Measurements from ENCODE around the gene SEMA5A.

Gene SEMA5A

DNA sequence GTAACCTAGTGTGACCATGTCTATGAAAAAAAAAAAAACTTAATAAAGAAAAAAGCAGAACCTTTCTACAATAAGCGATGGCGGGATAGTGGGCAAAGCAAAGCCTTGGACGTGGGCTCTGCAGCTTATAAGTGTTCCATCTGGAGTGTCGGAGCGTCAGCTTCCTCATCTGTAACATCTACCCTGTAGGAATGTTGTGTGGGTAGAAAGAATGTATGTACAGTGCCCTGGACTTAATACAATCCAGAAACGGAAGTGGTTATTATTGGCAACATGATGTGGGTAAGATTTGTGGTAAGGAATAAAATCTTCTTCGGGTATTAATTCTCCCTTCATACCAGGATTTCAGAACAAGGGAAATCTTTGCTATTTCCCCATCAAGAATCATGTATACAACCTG lies 66.5 kb downstream of the SEMA5A start:
- no peak for DNase-seq (ENCODE audit: low read depth in 2 of 3, low spot score in 1 of 3)

- no peak for DNase-seq (ENCODE audit: low read depth in 2 of 3, low spot score in 1 of 3)
These were observed 68.3 kb downstream of the SEMA5A start for GRCh38 chr5:9477537-9477936.

DNA sequence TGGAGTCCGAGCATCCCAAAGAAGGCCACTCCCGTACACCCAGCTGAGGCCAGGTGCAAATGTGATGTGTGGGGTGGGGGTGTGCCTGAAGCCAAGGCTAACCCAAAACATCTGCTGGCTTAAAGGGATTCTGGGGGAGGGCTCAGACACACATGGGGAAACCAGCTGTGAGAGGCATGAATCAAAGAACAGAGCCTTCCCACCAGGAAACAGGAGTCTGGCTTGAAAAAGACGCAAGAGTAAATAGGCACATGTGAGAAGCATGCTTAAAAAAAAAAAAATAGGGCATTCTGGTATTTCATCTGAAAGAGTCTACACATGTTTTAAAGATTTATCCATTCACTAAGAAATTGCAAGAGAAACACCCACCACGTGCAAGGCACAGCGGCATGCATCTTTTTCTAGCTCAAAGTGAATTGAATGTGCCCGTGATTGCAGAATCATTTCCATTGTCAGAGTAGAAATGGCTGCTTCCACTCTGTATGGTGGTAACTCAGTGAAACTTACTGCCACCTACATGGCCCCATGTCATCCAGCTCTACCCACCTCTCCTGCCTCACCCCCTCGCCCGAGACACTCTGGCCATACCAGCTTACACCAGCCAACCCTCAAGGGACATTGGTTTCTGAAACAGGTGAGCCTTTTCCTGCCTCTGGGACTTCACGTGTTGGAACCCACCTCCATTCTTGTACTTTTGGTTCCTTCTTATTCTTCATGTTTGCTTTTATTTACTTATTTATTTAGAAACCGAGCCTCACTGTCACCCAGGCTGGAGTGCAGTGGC lies 71.5 kb downstream of the SEMA5A start:
- DNase-seq (ENCODE audit: low read depth in 2 of 3, low spot score in 1 of 3) = no peak

DNA sequence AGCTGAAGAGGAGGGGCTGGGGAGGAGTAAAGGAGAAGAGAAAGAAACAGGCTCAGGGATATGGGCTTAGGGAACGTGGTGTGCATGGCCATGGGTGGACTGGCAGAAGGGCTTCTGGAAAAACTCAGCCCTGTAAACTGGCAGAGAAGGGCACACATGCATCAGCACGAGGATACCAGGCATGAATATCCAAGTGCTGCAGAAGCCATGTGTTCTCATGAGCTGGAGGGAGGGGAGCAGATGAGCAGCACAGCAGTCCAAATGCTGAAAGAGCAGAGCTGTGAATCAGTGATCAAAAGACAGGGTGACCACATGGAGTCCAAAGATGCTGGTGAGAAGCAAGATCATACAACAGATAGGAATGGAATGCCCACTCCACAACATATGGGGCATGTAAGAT lies 72.3 kb downstream of the SEMA5A start:
- DNase-seq (ENCODE audit: low read depth in 2 of 3, low spot score in 1 of 3) = no peak

DNA sequence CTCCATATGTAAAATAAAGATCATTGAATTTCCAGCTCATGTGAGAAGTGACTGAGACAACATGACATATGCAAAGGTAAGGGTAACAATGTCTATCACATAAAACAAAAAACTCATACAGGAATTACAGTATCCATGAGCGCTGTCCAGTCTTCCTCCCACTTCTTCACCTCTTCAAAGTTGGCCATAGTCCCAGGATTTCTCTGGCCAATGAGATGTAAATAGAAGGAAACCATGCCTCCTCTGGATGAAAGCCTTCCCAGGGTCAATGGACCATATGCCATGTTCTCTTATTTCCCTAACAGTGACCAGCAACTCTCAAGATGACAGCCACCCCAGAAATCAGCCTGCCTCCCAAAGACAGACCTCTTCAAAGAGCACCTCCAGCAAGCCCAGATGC lies 75.5 kb downstream of the SEMA5A start:
- DNase-seq (ENCODE audit: low read depth in 2 of 3, low spot score in 1 of 3) = no peak

DNA sequence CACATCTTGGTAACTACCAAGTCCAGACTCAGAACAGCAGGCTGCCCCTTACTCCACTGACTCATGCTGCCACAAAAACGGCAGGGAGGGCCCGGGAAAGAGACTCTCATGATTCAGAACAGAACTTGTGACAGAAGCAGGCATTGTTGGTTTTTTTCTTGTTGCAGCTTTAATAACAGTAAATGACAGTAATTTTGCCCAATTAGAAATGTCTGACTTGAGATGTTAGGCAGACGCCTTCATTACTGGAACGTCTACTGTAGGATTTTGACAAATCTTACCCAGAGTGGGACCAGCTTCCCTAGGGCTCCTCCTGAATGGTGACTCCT lies 77.9 kb downstream of the SEMA5A start:
- no peak for DNase-seq (ENCODE audit: low read depth in 2 of 3, low spot score in 1 of 3)

DNA sequence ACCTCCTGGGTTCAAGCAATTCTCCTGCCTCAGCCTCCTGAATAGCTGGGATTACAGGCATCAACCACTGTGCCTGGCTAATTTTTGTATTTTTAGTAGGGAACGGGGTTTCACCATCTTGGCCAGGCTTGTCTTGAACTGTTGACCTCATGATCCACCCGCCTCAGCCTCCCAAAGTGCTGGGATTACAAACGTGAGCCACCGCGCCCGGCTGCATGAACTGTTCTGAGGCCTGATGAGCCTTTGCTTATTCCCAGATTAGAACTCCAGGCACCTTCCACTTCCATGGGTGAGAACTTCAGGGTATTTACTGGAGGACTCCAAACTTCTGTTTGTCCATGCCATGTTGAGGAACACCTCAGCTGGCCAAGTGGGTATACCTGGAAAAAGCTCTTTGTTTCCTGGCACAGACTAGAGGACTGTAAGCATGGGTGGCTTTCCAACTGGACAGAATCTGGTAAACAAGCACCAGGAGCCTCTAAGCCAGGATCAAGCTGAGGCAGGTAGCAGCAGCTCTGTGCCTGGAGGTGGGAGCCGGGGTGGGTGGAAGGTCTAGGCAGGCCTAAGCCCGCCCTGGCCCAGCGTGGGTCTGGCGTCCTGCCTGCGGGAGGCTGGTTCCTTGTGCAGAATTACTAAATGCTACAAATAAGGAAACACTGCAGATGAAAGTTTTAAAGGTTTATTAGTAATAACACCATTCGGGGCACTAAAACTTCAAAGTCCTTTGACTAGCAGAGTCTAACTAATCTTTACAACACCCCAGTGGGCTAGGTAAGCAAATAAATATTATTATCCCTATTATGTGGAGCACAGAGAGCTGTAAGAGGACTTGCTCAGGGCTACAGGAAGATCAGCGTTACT lies 78.4 kb downstream of the SEMA5A start:
- no peak for DNase-seq (ENCODE audit: low read depth in 2 of 3, low spot score in 1 of 3)

DNA sequence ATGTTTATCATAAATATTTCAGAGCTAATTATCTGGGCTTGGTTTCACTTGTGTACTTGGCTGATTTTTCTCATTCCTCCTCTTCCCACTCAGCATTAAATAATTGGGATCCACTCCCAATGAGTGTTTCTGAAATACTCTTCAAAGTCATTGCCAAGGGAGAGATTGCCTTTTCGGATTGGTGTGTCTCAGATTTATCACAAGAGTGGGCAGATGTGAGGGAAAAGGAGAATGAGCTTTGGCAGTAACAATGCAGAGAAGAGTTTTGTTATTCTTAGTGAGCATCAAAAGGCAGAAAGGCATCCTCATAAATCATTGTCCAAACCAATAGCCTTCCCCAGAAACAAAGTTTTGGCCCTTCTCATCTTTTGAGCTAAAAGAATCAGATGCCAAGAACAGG lies 79.2 kb downstream of the SEMA5A start:
- no peak for DNase-seq (ENCODE audit: low read depth in 2 of 3, low spot score in 1 of 3)

DNA sequence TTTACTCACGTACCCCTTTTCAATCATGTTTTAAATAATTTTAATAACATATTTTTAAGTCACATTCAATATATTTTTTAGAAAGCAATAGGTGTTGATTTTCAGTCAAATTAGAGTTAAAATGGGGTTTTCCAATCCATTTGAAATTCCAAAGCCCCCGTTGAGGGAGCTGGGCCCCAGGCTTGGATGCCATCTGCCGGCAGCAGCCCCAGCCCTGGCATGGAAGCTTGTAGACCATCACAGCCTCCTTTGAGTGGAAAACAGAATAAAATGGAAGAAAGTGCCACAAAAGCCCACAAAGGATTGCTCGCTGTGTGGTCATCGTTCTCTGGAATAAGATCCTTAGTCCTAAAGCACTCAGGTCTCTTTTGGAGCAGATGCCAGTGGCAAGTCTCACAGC lies 81.4 kb downstream of the SEMA5A start:
- no peak for DNase-seq (ENCODE audit: low read depth in 2 of 3, low spot score in 1 of 3)

DNA sequence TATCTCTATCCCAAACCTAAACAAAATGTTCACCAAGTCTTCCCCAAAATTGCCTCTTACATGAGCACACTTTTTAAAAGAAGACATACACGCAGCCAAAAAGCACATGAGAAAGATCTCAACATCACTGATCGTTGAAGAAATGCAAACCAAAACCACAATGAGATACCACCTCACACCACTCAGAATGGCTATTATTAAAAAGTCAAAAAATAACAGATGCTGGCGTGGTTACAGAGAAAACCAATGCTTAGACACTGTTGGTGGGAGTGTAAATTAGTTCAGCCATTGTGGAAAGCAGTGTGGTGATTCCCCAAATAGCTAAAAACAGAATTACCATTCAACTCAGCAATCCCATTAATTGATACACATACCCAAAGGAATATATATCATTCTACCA lies 83.8 kb downstream of the SEMA5A start:
- no peak for DNase-seq (ENCODE audit: low read depth in 2 of 3, low spot score in 1 of 3)

DNA sequence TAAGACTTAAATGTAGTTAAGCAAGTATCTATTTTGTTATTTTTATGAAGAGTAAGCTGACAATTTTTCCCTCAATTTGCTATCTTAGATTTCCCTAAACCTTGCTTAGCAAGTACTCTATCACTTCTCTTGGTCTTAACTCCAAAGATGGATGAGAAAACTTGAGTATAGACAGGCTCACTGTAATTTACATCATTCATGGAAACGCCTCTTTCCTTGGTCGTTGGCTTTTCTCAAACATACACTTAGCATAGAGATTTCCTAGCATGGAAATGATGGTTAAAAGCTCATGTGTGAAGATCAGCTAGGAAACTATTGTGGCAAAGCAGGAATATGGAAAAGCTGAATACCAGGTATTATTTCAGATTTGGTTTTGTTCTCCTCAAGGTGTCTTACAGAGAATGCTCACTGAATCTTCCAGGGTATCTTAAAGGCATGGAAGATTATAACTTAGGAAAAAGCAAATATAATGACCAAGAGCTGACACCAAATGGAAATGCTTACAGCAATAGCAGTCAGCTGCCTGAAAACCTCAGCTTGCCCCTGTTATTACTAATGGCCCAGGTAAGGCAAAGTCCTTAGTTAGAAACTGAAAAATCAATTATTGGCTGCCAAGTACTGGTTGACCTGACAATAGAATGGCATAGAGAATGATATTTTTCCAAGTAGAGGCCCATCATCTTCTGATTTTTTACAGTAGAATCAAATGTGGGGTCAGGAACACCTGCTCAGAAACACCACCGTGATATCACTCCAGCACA lies 84.8 kb downstream of the SEMA5A start:
- no peak for DNase-seq (ENCODE audit: low read depth in 2 of 3, low spot score in 1 of 3)

DNA sequence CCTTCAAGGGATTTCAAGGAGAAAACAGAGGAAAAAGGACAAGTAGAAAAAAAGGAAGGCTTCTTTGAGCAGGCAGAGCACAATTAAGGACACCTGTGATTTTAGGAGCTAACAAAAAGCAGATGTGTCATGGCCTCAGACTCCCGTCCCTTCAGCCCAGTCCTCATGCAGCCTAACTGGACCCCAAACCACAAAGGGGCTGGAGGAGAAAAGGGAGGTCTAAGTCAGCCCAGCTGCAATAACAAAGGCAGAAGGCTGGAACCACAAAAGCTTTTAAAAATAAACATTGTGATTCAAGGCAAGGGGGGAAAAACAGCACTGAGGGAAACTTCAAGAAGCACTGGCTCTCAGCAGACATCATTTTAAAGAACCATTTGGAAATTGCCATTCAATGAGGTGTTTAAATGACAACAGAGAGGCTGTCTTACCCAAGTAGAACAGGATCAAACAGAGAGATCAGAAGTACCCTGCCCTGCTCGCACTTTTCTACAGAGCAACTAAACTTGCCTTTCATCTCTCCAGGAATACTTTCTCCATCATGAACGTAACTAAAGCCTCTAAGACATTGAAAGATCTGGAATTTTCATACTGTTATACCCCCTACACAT lies 89.3 kb downstream of the SEMA5A start:
- no peak for DNase-seq (ENCODE audit: low read depth in 2 of 3, low spot score in 1 of 3)

- DNase-seq (ENCODE audit: low read depth in 2 of 3, low spot score in 1 of 3) = no peak
These were observed 89.9 kb downstream of the SEMA5A start for GRCh38 chr5:9455826-9456434.

DNA sequence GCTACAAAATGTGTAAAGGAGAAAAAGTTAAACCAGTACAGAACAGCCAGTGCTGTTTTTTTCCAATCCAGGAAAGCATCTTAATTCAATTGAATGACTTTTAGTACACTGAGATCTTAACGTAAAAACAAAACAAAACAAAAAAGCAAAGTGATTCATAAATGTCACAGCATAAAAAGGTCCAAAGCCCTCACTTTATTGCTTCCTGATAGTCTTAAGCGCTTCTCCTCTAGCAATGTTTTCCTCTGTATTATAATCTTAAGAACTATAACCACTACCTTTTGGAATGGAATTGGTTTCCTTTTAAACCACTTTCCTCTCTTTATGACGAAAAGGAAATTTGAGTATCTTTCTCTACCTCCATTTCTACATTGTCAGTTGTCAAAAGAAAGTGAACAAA lies 91.4 kb downstream of the SEMA5A start:
- DNase-seq (ENCODE audit: low read depth in 2 of 3, low spot score in 1 of 3) = no peak

- DNase-seq (ENCODE audit: low read depth in 2 of 3, low spot score in 1 of 3) = no peak
These were observed 91.8 kb downstream of the SEMA5A start for GRCh38 chr5:9454012-9454481.

GRCh38 chr5:9453480-9454011 lies 92.3 kb downstream of the SEMA5A start:
- DNase-seq (ENCODE audit: low read depth in 2 of 3, low spot score in 1 of 3) = no peak

DNA sequence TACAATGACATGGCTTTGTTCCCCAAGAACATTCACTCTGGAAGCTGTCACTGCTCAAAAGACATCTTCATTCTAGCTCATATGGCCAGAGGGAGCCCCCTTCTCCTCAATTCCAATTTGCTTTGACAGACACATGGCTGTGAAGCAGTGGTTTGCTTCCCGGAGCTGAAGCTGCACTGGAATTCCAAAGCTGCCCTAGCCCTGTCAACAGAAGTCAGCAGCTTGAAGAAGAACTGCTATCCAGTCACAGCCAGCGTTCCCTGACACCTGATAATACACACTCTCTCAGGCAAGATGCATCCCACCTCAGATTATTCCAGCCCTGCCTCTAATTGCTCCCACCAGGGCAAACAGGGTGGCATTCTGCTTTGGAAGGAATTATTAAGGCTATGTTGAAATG lies 93.7 kb downstream of the SEMA5A start:
- no peak for DNase-seq (ENCODE audit: low read depth in 2 of 3, low spot score in 1 of 3)

DNA sequence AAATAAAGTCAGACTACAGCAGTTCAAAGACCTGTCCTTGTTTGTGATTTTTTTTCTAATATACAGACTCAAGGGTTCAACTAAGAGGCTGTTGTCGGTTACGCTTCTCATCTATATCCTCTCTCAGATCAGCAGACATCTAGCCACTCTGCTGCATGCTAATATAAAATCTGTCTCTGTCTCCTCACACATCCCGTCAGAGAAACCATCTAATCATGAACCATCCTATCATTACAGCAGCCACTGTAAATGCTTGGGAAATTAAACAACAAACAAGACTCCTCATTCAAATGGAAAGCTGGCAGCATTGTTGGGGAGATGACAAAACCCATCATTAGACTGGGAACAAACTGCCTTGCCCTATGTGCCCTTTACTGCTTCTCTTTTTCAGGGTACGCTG lies 94.8 kb downstream of the SEMA5A start:
- no peak for DNase-seq (ENCODE audit: low read depth in 2 of 3, low spot score in 1 of 3)

DNA sequence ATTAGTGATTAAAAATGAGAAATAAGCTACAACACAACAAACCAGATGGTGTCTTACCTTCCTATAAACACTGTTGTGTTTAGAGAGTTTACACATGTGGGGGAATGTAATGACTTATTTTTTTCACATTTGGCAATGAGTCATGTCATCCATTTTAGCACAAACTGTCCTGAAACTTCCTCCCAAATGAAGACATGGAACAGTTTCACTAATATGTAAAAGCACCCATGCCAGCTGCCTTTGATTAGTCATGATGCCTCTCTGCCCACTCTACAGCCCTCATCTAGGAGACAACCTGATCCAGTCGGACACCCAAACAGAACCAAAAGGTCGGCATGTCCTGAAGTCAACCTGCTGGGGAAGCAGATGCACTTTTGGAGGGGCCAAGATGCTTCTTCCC lies 98.2 kb downstream of the SEMA5A start:
- no peak for DNase-seq (ENCODE audit: low read depth in 2 of 3, low spot score in 1 of 3)

- no peak for DNase-seq (ENCODE audit: low read depth in 2 of 3, low spot score in 1 of 3)
These were observed 100.0 kb downstream of the SEMA5A start for GRCh38 chr5:9445826-9446388.
